Cardiac muscle cell (in vitro differentiated cells and primary cell): Measurements from ENCODE around the gene ZIM2. TPM values are rescaled to one million over a fixed set of nuclear protein-coding genes. Genes with fewer than 3 reads are reported as not detected.

Experiments
- DNase-seq, 2 donors: peaks; one replicate each; pipeline versions ENCODE4 v3.0.0 to v3.0.0-alpha.2; 2010 to 2017; ENCODE audit warnings: low read depth in 1 of 2, low spot score in 1 of 2
- H3K27ac ChIP-seq: fragments of 200-600 bp; sonication (generic); 2 replicates; pipeline ENCODE4 v1.5.1; 2016
- H3K27me3 ChIP-seq: fragments of 200-600 bp; sonication (generic); 2 replicates; pipeline ENCODE4 v1.6.0; 2016; ENCODE audit warnings: control low read depth
- H3K36me3 ChIP-seq: fragments of 200-600 bp; sonication (generic); 2 replicates; pipeline ENCODE4 v1.5.1; 2016; ENCODE audit warnings: control low read depth
- H3K4me1 ChIP-seq: fragments of 200-600 bp; sonication (generic); 2 replicates; pipeline ENCODE4 v1.8.1; 2017; ENCODE audit warnings: low read depth, mild to moderate bottlenecking, mixed run types
- H3K4me3 ChIP-seq: fragments of 200-600 bp; sonication (generic); 2 replicates; pipeline ENCODE4 v1.5.1; 2016; ENCODE audit warnings: mild to moderate bottlenecking
- H3K9me3 ChIP-seq: fragments of 200-600 bp; sonication (generic); 2 replicates; pipeline ENCODE4 v1.5.1; 2017; ENCODE audit warnings: low read depth, mild to moderate bottlenecking, control low read depth
- polyA plus RNA-seq: library from polyadenylated mRNA; unstranded; fragments of >200 nt; fragmentation: Nextera tagmentation; extraction: Ambion mirVana; gene quantifications from 2 replicates; pipeline ENCODE4 v1.2.1, GENCODE V29; 2016
- total RNA-seq: library from RNA; depleted of rRNA; stranded (reverse); fragments of >200 nt; gene quantifications from 2 replicates; pipeline ENCODE4 v1.2.3, GENCODE V29; 2016
- TF ChIP-seq, protein P1 (sequence below): IDR thresholded peaks from 2 replicates; pipeline ENCODE4 v1.5.1; 2012; ENCODE audit warnings: low read depth, mild to moderate bottlenecking, low read length

The ZIM2 gene
- total and polyA plus RNA-seq, 2 experiments from 2014 or later: not detected

DNA sequence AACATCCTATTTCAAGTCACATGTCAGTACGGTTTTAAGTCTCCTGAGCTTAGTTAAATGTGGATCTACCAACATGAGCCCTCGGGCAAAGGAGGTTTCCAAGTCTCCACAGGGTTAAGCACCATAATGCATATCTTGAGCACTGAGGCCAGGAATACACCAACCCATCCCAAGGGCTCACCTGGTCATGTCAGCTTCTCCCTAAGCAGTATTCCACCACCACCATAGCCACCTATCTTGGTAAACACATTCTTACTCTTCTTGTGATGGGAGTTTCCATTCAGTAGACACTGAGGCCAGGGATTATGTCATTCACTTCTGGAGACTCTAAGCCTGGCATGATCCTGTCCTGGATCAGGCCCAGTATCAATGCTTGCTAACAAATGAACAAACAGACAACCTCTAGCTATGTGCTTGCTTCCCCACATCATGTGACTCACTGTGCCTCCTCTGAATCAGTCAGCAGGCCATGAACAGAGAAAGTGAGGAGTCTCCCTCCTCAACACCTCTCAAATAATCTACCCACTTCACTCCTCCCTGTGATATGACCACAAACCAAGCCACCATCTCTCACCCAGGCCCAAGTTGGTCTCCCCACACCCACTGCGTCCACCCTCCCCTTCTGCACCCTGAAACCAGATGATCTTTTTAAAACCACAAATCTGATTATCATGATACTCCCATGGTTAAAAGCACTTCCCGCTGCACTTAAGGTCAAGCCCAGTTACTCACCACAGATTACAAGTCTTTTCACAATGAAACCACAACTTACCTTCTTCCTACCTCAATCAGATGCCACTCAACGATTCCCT, 5.8 kb downstream of the ZIM2 start:
- Histone ChIP-seq H3K9me3 (no peaks in the 10 kb centered on the region), H3K27me3 (no peaks in the 10 kb centered on the region), H3K27ac (no peak overlapping the region), H3K36me3 (no peaks in the 10 kb centered on the region), H3K4me3 (no peak overlapping the region), H3K4me1 (no peaks in the 10 kb centered on the region)
- TF ChIP-seq, protein P1, sequence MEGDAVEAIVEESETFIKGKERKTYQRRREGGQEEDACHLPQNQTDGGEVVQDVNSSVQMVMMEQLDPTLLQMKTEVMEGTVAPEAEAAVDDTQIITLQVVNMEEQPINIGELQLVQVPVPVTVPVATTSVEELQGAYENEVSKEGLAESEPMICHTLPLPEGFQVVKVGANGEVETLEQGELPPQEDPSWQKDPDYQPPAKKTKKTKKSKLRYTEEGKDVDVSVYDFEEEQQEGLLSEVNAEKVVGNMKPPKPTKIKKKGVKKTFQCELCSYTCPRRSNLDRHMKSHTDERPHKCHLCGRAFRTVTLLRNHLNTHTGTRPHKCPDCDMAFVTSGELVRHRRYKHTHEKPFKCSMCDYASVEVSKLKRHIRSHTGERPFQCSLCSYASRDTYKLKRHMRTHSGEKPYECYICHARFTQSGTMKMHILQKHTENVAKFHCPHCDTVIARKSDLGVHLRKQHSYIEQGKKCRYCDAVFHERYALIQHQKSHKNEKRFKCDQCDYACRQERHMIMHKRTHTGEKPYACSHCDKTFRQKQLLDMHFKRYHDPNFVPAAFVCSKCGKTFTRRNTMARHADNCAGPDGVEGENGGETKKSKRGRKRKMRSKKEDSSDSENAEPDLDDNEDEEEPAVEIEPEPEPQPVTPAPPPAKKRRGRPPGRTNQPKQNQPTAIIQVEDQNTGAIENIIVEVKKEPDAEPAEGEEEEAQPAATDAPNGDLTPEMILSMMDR: no peak
- no peak for DNase-seq

DNA sequence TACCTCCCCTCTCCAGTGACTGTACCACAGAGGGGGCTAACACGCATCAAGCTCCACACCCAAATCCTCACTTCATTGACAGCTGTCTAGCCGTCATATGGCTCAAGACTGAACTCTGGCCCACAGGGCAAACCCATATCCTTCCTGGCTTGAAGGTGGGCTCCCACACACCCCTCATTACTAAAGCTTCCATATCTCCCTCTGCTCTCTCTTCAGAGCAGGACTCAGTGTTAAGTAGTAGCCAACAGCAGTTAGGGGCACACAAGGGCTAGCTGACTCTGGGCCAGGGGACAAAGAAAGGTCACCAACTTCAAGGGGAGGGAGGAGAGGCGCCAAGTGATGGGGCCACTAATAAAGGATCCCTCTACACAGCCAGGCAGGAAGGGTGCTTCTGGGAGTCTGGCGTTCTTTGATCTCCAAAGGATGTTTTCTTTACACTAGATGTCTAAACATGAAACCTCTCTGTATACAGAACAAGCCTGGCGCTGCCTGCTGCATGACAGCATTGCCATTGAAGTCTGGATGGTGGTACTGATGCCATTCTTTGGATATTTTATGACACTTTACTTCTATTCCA, 8.1 kb downstream of the ZIM2 start:
- H3K27me3 ChIP-seq: no peaks in the 10 kb centered on the region
- H3K27ac ChIP-seq: no peak overlapping the region
- no peaks in the 10 kb centered on the region for H3K9me3 ChIP-seq
- H3K4me3 ChIP-seq: no peak overlapping the region
- TF ChIP-seq, protein P1: no peak
- no peaks in the 10 kb centered on the region for H3K4me1 ChIP-seq
- DNase-seq: no peak
- no peaks in the 10 kb centered on the region for H3K36me3 ChIP-seq

DNA sequence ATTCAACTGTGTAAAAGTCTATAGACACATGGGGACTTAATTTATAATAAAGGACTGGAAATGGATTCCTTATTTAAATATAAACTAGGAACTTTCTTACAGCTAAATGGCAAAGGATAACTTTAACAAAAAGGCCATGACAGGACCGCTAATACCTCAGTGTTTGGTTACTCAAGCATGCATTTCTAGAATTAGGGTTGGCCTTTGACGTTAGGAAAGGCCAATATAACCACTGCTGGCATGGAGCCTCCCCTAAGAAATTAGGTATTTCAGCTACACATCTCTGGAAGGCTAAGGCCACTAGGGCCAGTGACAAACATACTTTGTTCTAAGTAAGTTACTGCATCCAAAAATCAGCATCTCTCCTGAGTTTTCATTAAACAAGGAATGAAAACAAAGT, 9.3 kb downstream of the ZIM2 start:
- no peaks in the 10 kb centered on the region for H3K27me3 ChIP-seq
- DNase-seq: no peak
- H3K4me1 ChIP-seq: no peaks in the 10 kb centered on the region
- no peak overlapping the region for H3K4me3 ChIP-seq
- TF ChIP-seq, protein P1: no peak
- H3K36me3 ChIP-seq: no peaks in the 10 kb centered on the region
- H3K9me3 ChIP-seq: no peaks in the 10 kb centered on the region
- H3K27ac ChIP-seq: no peak overlapping the region

DNA sequence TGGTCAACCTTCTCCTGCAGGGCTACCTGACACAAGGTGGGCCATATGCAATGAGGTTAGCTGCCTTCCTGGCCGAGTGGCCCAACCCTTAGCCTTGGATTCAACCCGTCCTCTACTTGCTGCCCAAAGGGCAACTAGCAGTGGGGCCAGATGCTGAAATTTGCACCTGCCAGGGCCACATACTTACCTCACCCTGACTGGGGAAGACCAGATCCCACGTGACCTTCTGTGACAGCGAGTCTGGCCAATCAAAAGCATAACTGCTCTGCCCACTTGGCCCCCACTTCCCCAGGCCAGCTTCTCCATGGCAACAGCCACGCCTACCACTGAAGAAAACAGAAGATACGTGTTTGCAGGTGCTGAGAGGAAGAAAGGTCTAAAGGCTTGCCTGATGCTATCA, 10.9 kb downstream of the ZIM2 start:
- Histone ChIP-seq H3K4me3 (no peak overlapping the region), H3K9me3 (no peaks in the 10 kb centered on the region), H3K36me3 (no peaks in the 10 kb centered on the region), H3K27me3 (no peaks in the 10 kb centered on the region), H3K27ac (no peak overlapping the region), H3K4me1 (no peaks in the 10 kb centered on the region)
- TF ChIP-seq, protein P1: no peak
- DNase-seq: no peak

DNA sequence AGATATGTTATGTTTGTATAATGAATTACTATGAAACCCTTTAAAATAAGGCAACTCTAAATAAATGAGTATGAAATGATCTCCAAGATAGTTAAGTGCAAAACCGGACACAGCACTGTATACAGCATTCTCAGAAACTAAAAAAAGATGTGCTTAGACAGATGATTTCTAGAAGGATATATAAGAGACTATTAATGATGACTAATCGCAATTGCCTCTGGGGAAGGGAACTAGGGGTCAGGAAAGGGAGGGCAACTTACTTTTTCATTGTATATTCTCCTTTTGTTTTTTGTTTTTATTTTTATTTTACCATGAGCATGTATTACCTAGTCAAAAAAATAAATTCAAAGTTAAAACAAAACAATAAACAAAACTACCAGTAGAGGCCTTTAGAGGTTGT, 12.8 kb downstream of the ZIM2 start:
- Histone ChIP-seq H3K4me3 (no peak overlapping the region), H3K27me3 (no peaks in the 10 kb centered on the region), H3K4me1 (no peaks in the 10 kb centered on the region), H3K9me3 (no peaks in the 10 kb centered on the region), H3K27ac (no peak overlapping the region), H3K36me3 (no peaks in the 10 kb centered on the region)
- TF ChIP-seq, protein P1: no peak
- no peak for DNase-seq
